Measurements from ENCODE around the gene SPOCD1. TPM values are rescaled to one million over a fixed set of nuclear protein-coding genes. Genes with fewer than 3 reads are reported as not detected.

The SPOCD1 gene
- total and polyA plus RNA-seq, 11 donors, result 0.19 to 2.9 (median 0.41) TPM; not detected in 5

- H3K36me3 ChIP-seq, result no peaks in the 10 kb centered on the region
- no peak overlapping the region for H3K27ac ChIP-seq
- no peaks in the 10 kb centered on the region for H3K4me1 ChIP-seq
- DNase-seq (no peak), ATAC-seq (no peak)
- TF ChIP-seq POLR2A (IDR thresholded peaks at IDR 0.05) (no peak), CTCF (IDR thresholded peaks at IDR 0.05) (no peak)
- 83 to 89% (median 86%) methylated on average over 12 of the region's 12 CpGs for WGBS, 4 donors
- no peak overlapping the region for H3K4me3 ChIP-seq
- no peaks in the 10 kb centered on the region for H3K9me3 ChIP-seq
- intact Hi-C loops (cut with DNase I), result no loop called here
- H3K27me3 ChIP-seq, result no peaks in the 10 kb centered on the region
Observed at GRCh38 chr1:31855038-31855845, 39.4 kb upstream of the SPOCD1 start.

GRCh38 chr1:31849653-31850052 is 33.8 kb upstream of the SPOCD1 start:
- intact Hi-C loops (cut with DNase I), result no loop called here
- Histone ChIP-seq H3K36me3 (no peaks in the 10 kb centered on the region), H3K27me3 (no peaks in the 10 kb centered on the region), H3K27ac (no peak overlapping the region), H3K9me3 (peaks cover 0 to 4% (median 0%) of the 10 kb centered on the region in 12 donors), H3K4me3 (no peak overlapping the region), H3K4me1 (peaks cover 0 to 7% (median 0%) of the 10 kb centered on the region in 12 donors)
- no peak for TF ChIP-seq CTCF (IDR thresholded peaks at IDR 0.05)
- 82 to 91% (median 87%) methylated on average over 5 of the region's 5 CpGs for WGBS, 4 donors
- no peak for ATAC-seq
- DNase-seq, result no peak

- intact Hi-C loops (cut with DNase I), result no loop called here
- DNase-seq (no peak), ATAC-seq (no peak)
- Histone ChIP-seq H3K27ac (no peak overlapping the region), H3K4me1 (peaks cover 0 to 9% (median 0%) of the 10 kb centered on the region in 12 donors), H3K4me3 (no peak overlapping the region), H3K9me3 (peaks cover 0 to 4% (median 0%) of the 10 kb centered on the region in 12 donors), H3K36me3 (no peaks in the 10 kb centered on the region), H3K27me3 (no peaks in the 10 kb centered on the region)
- TF ChIP-seq POLR2A (IDR thresholded peaks at IDR 0.05), result no peak
- TF ChIP-seq CTCF (IDR thresholded peaks at IDR 0.05), result no peak
- 73 to 80% (median 77%) methylated on average over 8 to 11 of the region's 11 CpGs for WGBS, 4 donors
Observed at GRCh38 chr1:31848381-31848897, 32.6 kb upstream of the SPOCD1 start.

- intact Hi-C loops (cut with DNase I), result no loop called here
- no peak for ATAC-seq
- TF ChIP-seq CTCF (IDR thresholded peaks at IDR 0.05) (no peak), POLR2A (IDR thresholded peaks at IDR 0.05) (no peak)
- no peak overlapping the region for H3K4me3 ChIP-seq
- no peak for DNase-seq
- H3K27me3 ChIP-seq, result no peaks in the 10 kb centered on the region
- no peaks in the 10 kb centered on the region for H3K36me3 ChIP-seq
- H3K27ac ChIP-seq, result no peak overlapping the region
- peaks cover 0 to 4% (median 0%) of the 10 kb centered on the region in 12 donors for H3K9me3 ChIP-seq
- H3K4me1 ChIP-seq, result peaks cover 0 to 10% (median 0%) of the 10 kb centered on the region in 12 donors
Observed at GRCh38 chr1:31846484-31846883, 30.7 kb upstream of the SPOCD1 start.

All from heart left ventricle (tissue), 16 donors.